ENCODE results near the gene SBNO1.
"Not testable (repeated sequence)": the region's sequence is repeated elsewhere in the genome, so short reads cannot be mapped to it uniquely, and the experiment has no call there.

Gene SBNO1

GRCh38 chr12:123364532-123365024 lies at the start of gene SBNO1:
Gene SBNO1, minus strand, starts transcription at chr12:123364847. Its CDS starts 14,406 bp downstream, at chr12:123350441.
- H3K9ac ChIP-seq (ENCODE audit: insufficient read length, low read depth) = peak within 1 kb of the TSS; percentile 96
- TF ChIP-seq YY1 (IDR thresholded peaks at IDR 0.05; ENCODE audit: insufficient read depth, insufficient read length) (peak; percentile 65), SUZ12 (IDR thresholded peaks at IDR 0.05; ENCODE audit: extremely low read depth, insufficient read depth, insufficient read length) (no peak), ZNF274 (IDR thresholded peaks at IDR 0.05; ENCODE audit: low read depth, low read length) (no peak)

GRCh38 chr12:123410041-123410412 lies 45.4 kb upstream of the SBNO1 start:
- TF ChIP-seq ZNF274 (IDR thresholded peaks at IDR 0.05; ENCODE audit: low read depth, low read length) (no peak), SUZ12 (IDR thresholded peaks at IDR 0.05; ENCODE audit: extremely low read depth, insufficient read depth, insufficient read length) (no peak), YY1 (IDR thresholded peaks at IDR 0.05; ENCODE audit: insufficient read depth, insufficient read length) (no peak)
- H3K9me3 ChIP-seq (ENCODE audit: insufficient read depth, low read length) = no peaks in the 10 kb centered on the region
- H3K9ac ChIP-seq (ENCODE audit: insufficient read length, low read depth) = no peak overlapping the region
- peaks cover 28% of the 10 kb centered on the region for H3K36me3 ChIP-seq (ENCODE audit: insufficient read depth, insufficient read length, low read length)
- no peak overlapping the region for H3K4me3 ChIP-seq (ENCODE audit: insufficient read length, low read depth)
- no peak for DNase-seq (ENCODE audit: low read depth, low spot score)
- H3K4me1 ChIP-seq (ENCODE audit: insufficient read depth, insufficient read length) = no peaks in the 10 kb centered on the region
- no peaks in the 10 kb centered on the region for H3K27me3 ChIP-seq (ENCODE audit: insufficient read depth, insufficient read length)

More at GRCh38 chr12:123364532-123365024, at the start of gene SBNO1:
- peak; percentile 78 for DNase-seq (ENCODE audit: low read depth, low spot score)
- Histone ChIP-seq H3K27me3 (ENCODE audit: insufficient read depth, insufficient read length) (no peaks in the 10 kb centered on the region), H3K36me3 (ENCODE audit: insufficient read depth, insufficient read length, low read length) (peaks cover 8% of the 10 kb centered on the region), H3K4me1 (ENCODE audit: insufficient read depth, insufficient read length) (peaks cover 2% of the 10 kb centered on the region), H3K4me3 (ENCODE audit: insufficient read length, low read depth) (peak within 1 kb of the TSS; percentile 91), H3K9me3 (ENCODE audit: insufficient read depth, low read length) (no peaks in the 10 kb centered on the region)

- not testable (repeated sequence) for H3K9me3 ChIP-seq (ENCODE audit: insufficient read depth, low read length); DNase-seq (ENCODE audit: low read depth, low spot score); H3K9ac ChIP-seq (ENCODE audit: insufficient read length, low read depth); H3K27me3 ChIP-seq (ENCODE audit: insufficient read depth, insufficient read length); H3K4me1 ChIP-seq (ENCODE audit: insufficient read depth, insufficient read length); H3K4me3 ChIP-seq (ENCODE audit: insufficient read length, low read depth)
- H3K36me3 ChIP-seq (ENCODE audit: insufficient read depth, insufficient read length, low read length) = peaks cover 34% of the 10 kb centered on the region
Observed at GRCh38 chr12:123409284-123410040, 44.8 kb upstream of the SBNO1 start.

DNA sequence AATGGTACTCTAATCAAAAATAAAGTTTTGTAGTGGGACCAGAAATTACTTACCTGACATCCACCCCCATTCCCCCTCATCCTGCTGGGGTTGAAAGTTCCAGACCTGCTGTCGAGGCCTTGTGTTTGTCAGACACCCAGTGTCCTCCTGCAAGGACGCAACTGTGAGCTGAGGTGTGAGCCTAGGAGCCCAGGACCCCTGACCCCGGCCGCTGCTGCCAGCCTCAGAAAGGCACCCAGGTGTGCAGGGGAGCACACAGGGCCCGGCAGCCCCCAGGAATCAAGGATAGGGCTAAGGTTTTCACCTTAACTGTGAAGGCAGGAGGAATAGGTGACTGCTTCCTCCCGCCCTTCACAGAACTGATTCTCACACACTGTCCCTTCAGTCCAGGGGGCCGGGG lies 44.0 kb upstream of the SBNO1 start:
- DNase-seq (ENCODE audit: low read depth, low spot score); H3K9ac ChIP-seq (ENCODE audit: insufficient read length, low read depth); H3K9me3 ChIP-seq (ENCODE audit: insufficient read depth, low read length); H3K27me3 ChIP-seq (ENCODE audit: insufficient read depth, insufficient read length); H3K4me1 ChIP-seq (ENCODE audit: insufficient read depth, insufficient read length); H3K4me3 ChIP-seq (ENCODE audit: insufficient read length, low read depth): not testable (repeated sequence)
- peaks cover 42% of the 10 kb centered on the region for H3K36me3 ChIP-seq (ENCODE audit: insufficient read depth, insufficient read length, low read length)

- not testable (repeated sequence) for H3K4me3 ChIP-seq (ENCODE audit: insufficient read length, low read depth); H3K9ac ChIP-seq (ENCODE audit: insufficient read length, low read depth); DNase-seq (ENCODE audit: low read depth, low spot score); H3K4me1 ChIP-seq (ENCODE audit: insufficient read depth, insufficient read length); H3K9me3 ChIP-seq (ENCODE audit: insufficient read depth, low read length)
- Histone ChIP-seq H3K27me3 (ENCODE audit: insufficient read depth, insufficient read length) (peaks cover 13% of the 10 kb centered on the region), H3K36me3 (ENCODE audit: insufficient read depth, insufficient read length, low read length) (peaks cover 49% of the 10 kb centered on the region)
Observed at GRCh38 chr12:123407934-123408333, 43.3 kb upstream of the SBNO1 start.

DNA sequence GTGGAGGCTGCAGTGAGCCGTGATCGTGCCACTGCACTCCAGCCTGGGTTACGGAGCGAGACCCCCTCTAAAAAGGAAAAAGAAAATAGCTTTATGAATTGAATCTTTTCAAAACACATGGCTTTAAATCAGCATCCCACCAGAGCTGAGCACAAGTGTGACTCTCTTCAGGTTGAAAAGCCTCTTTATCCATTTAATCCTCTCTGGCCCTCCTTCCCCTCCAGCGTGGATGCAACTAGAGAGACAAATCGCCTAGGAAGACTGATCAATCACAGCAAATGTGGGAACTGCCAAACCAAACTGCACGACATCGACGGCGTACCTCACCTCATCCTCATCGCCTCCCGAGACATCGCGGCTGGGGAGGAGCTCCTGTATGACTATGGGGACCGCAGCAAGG lies 42.6 kb upstream of the SBNO1 start:
- not testable (repeated sequence) for DNase-seq (ENCODE audit: low read depth, low spot score)

GRCh38 chr12:123404581-123404980 lies 39.9 kb upstream of the SBNO1 start:
- Histone ChIP-seq H3K27me3 (ENCODE audit: insufficient read depth, insufficient read length) (peaks cover 16% of the 10 kb centered on the region), H3K9ac (ENCODE audit: insufficient read length, low read depth) (no peak overlapping the region), H3K4me3 (ENCODE audit: insufficient read length, low read depth) (no peak overlapping the region), H3K4me1 (ENCODE audit: insufficient read depth, insufficient read length) (peaks cover 6% of the 10 kb centered on the region), H3K9me3 (ENCODE audit: insufficient read depth, low read length) (no peaks in the 10 kb centered on the region), H3K36me3 (ENCODE audit: insufficient read depth, insufficient read length, low read length) (peaks cover 64% of the 10 kb centered on the region)
- DNase-seq (ENCODE audit: low read depth, low spot score) = no peak
- TF ChIP-seq SUZ12 (IDR thresholded peaks at IDR 0.05; ENCODE audit: extremely low read depth, insufficient read depth, insufficient read length) (no peak), ZNF274 (IDR thresholded peaks at IDR 0.05; ENCODE audit: low read depth, low read length) (no peak), YY1 (IDR thresholded peaks at IDR 0.05; ENCODE audit: insufficient read depth, insufficient read length) (no peak)

More for the DNA sequence above, 42.6 kb upstream of the SBNO1 start:
- Histone ChIP-seq H3K36me3 (ENCODE audit: insufficient read depth, insufficient read length, low read length) (peaks cover 56% of the 10 kb centered on the region), H3K27me3 (ENCODE audit: insufficient read depth, insufficient read length) (peaks cover 16% of the 10 kb centered on the region)
- not testable (repeated sequence) for H3K9ac ChIP-seq (ENCODE audit: insufficient read length, low read depth); H3K4me3 ChIP-seq (ENCODE audit: insufficient read length, low read depth); H3K9me3 ChIP-seq (ENCODE audit: insufficient read depth, low read length); H3K4me1 ChIP-seq (ENCODE audit: insufficient read depth, insufficient read length)
